NCI-H1694 treated with DMSO at 0.1 percent for 48 hours (cell line): ENCODE data around the gene FBXO41.
"Not testable (repeated sequence)": the region's sequence is repeated elsewhere in the genome, so short reads cannot be mapped to it uniquely, and the experiment has no call there.

Source experiments
- DNase-seq: peaks from one replicate; lab custom pipeline; 2025; lab: John Stamatoyannopoulos, UW

The FBXO41 gene

GRCh38 chr2:73262691-73263429, 21.4 kb downstream of the FBXO41 start:
- not testable (repeated sequence) for DNase-seq

- no peak for DNase-seq
Measured at GRCh38 chr2:73262108-73262651, 22.1 kb downstream of the FBXO41 start.

DNA sequence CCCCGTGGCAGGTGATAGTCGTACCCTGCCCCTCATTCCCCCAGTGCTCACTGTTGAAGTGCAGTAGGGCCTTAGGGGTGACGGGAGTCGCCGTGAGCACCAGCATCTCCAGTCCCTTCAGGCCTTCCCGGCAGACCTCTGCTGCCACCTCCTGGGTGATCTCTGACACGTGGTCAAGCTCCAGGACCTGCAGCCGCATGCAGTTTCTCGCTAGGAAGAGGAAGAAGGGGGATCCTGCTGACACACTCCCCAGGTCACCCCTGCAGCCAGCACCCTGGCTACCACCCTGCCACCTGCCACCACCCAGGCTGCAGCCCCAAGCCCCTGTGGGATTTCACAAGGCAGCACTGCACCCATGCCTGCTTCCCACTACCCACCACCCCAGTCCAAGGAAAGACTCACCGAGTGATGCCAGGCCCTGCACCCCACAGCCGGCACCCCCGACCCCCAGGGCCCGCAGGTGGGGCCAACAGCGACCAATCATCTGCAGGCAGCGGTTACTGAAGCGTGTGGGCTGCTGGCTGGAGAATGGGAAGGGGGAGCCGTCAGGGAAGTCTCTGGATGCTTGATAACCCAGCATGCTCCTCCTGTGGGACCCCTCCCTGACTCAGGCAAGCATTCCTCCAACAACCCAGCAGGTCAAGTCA, 23.8 kb downstream of the FBXO41 start:
- no peak for DNase-seq

DNA sequence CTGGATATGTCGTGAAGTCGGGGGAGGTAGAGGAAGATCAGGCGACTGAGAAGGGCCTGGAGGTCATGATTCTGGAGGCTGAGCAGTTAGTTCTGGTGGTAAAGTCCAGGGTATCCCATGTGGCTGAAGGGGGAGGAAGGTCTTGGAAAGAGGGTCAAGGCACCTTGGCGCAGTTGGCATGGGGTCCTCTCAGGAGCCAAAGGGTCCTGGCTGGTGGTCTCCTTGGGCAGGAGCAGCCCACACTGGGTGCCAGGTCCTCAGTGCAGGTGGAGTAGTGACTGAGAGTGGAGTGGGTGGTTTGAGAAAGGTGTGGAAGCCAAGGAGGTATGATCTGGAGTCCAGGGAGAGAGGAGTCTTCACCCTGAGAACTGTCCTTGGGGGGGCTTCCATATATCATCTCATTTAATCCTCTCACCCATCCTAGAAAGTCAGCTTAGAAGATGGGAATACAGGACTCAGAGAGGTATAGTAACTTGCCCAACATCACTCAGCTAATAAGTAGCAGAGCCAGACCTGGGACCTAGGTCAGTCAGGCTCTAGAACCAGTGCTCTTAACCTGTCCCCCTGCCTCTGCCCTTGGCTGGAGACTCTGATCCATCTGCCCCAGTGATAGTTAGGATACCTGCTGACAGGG, 24.5 kb downstream of the FBXO41 start:
- DNase-seq = no peak

- no peak for DNase-seq
Measured at GRCh38 chr2:73259276-73259675, 25.0 kb downstream of the FBXO41 start.

- DNase-seq = no peak
Measured at GRCh38 chr2:73258913-73259215, 25.4 kb downstream of the FBXO41 start.

GRCh38 chr2:73258186-73258912, 25.9 kb downstream of the FBXO41 start:
- no peak for DNase-seq

DNA sequence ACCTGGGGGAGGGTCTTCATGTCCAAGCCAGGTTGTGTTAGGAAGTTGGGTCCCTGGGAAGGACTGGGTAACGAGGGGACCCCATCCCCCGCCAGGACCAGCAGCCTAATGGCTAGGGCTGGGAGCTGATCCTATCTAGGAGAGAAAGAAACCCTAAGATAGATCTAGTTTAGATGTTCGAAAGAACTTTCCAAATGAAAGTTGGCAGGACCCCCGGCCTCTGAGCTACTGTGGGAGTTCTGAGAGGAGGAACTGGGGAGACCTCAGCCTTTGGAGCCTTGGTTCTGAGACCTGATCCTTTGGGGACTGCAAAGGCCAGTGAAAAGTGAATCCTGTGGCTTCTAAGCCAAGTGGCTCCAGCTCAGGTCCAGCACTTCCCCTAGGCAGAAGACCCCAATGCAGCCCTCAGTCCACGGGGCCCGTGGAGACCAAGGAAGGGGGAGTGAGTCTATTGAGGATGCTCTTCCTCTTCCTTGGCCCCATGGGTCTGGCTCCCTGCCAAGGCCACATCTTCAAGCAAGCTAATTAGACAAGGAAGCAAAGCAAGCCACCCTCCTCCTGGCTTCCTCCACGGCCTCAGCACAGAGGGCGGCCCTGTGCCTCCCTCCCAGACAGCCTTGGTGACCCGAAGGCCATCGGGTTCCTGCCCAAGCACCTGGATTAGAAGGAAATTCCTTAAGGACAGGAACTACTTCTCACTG, 26.7 kb downstream of the FBXO41 start:
- no peak for DNase-seq

DNA sequence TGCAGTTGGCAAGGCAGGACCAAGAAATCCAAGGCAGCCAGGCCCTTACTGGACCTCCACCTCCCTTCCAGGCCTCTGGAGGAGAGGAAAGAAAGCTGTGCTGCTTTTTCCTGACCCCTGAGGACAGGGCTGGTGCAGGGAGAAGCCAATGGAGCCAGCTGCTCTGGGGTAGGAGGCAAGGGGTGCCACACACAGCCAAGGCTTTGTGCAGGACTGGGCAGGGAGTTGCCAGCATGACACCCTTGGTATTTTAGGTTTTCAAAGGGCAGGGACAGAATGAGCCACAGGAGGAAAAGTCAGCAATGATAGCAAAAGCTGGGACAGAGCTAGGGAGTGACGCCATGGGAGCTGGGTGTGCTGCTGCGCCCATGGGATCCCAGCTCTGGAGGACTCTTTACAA, 27.3 kb downstream of the FBXO41 start:
- no peak for DNase-seq

GRCh38 chr2:73256618-73256922, 27.7 kb downstream of the FBXO41 start:
- DNase-seq = no peak

DNA sequence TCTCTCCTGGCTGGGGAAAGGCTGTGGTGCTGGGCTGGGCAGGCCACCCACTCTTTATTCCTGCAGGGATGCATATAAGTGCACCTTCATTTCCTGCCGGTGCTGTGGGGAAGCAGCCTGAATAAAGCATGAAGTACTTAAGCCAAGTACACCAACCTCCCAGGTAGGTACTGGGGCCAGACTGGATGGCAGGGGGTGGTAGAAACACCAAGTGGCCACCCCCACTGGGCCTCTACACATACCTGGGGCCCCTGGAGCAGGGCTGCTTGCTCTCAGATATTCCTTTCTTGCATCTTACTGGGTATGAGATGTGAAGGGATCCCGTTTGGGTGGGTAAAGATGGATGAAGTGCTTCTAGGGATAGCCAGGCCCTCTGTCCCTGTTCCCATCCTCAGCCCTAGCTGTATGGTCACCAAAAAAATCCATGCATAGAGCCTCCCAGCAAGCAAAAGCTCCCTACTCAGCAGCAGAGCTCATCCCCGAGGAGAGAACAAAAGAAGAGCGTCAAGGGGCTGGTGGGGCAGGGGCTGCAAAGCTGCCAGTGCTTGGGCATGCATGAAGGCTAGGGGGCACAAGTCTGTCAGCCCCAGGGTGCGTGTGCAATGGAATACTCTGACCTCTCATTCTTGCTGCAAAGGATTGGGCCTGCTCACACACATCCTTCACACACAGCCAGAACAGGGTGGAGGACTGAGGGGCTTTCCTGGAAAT, 28.2 kb downstream of the FBXO41 start:
- no peak for DNase-seq

- DNase-seq = no peak
Measured at GRCh38 chr2:73255007-73255644, 29.2 kb downstream of the FBXO41 start.

- DNase-seq = no peak
Measured at GRCh38 chr2:73254343-73255006, 29.8 kb downstream of the FBXO41 start.

- DNase-seq = no peak
Measured at GRCh38 chr2:73253901-73254300, 30.4 kb downstream of the FBXO41 start.

DNA sequence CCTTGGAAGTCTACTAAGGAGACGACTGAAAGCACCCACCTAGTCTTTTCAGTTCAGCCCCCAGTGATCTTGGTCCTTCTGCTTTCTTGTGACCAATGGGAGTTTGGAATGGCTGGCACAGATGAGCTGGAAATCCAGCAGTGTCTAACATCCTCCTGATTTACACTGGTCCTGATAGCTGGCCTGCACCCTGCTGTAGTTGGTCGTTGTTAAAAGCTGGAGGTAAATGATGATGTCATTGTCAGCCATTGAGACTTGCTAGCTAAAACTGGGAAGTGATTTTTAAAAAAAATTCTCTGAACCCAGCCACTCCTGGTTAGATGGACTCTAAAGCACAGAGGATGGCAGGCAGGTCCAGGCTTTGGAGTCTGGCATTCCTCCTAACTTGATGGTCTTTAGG, 30.9 kb downstream of the FBXO41 start:
- DNase-seq = no peak

GRCh38 chr2:73252238-73253027, 31.8 kb downstream of the FBXO41 start:
- no peak for DNase-seq

DNA sequence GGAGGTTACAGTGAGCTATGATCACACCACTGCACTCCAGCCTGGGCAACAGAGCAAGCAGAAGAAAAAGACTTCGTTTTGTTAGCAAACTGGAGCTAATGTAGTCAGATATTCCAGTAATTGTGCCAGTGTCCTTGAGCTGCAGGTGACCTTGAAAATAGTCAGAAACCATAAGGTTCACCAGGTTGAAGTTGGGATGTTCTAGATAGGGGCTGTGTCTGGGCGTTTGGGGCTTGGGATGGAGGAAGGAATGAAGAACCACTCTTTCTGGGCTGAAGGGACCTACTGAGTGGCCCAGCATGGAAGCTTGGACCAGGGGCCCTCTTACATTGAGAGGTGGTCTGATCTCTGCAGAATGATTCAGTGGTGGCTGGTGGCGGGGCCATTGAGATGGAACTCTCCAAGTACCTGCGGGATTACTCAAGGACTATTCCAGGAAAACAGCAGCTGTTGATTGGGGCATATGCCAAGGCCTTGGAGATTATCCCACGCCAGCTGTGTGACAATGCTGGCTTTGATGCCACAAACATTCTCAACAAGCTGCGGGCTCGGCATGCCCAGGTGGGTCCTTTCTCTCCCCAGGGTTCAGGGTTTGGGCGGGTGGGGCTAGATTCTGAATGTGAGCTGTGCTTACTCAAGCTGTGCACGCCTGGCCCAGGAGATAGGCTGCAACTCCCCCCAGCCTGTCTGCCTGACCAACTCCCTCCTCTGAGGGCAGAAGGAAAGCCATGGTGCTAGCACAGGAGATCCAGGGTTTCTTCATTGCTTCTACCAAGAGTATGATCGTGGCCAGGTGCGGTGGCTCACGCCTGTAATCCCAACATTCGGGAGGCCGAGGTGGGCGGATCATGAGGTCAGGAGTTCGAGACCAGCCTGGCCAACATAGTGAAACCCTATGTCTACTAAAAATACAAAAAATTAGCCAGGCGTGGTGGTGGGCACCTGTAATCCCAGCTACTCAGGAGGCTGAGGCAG, 33.1 kb downstream of the FBXO41 start:
- no peak for DNase-seq

GRCh38 chr2:73249636-73250035, 34.6 kb downstream of the FBXO41 start:
- no peak for DNase-seq
